Cardiac fibroblast (primary cell): ENCODE data around the gene CDC123.

Source experiments
- DNase-seq, 2 donors: peaks; one replicate each; pipeline versions ENCODE4 v3.0.0 to v3.0.0-alpha.2; 2010; ENCODE audit warnings: low read depth in 2 of 2
- H3K4me3 ChIP-seq, 2 donors: replicated peaks in 1 of 2; 1 replicate in 1 of 2; 2 replicates in 1 of 2; pipeline ENCODE4 v1.5.1; 2011; ENCODE audit warnings: low read depth in 2 of 2, low read length in 2 of 2, mild to moderate bottlenecking in 2 of 2, moderate library complexity in 1 of 2
- CTCF ChIP-seq: IDR thresholded peaks from one replicate; pipeline ENCODE4 v1.5.1; 2011; ENCODE audit warnings: low read depth, mild to moderate bottlenecking, low read length, inconsistent platforms

CDC123 gene

GRCh38 chr10:12200850-12201249, 4.9 kb downstream of the CDC123 start:
- DNase-seq = no peak
- TF ChIP-seq CTCF = no peak
- H3K4me3 ChIP-seq = no peak overlapping the region

- H3K4me3 ChIP-seq = no peak overlapping the region
- DNase-seq = no peak
- TF ChIP-seq CTCF = no peak
These were observed 5.6 kb downstream of the CDC123 start for GRCh38 chr10:12201543-12201942.

- TF ChIP-seq CTCF = no peak
These were observed 6.2 kb downstream of the CDC123 start for GRCh38 chr10:12202226-12202625.

GRCh38 chr10:12205082-12205481, 9.1 kb downstream of the CDC123 start:
- TF ChIP-seq CTCF = no peak
- DNase-seq = no peak
- no peak overlapping the region for H3K4me3 ChIP-seq

More at GRCh38 chr10:12202226-12202625, 6.2 kb downstream of the CDC123 start:
- no peak for DNase-seq
- no peak overlapping the region for H3K4me3 ChIP-seq

- no peak overlapping the region for H3K4me3 ChIP-seq
- no peak for TF ChIP-seq CTCF
- DNase-seq = no peak
These were observed 11.1 kb downstream of the CDC123 start for GRCh38 chr10:12207114-12207513.

- no peak for TF ChIP-seq CTCF
- DNase-seq = no peak
- no peak overlapping the region for H3K4me3 ChIP-seq
These were observed 12.5 kb downstream of the CDC123 start for GRCh38 chr10:12208460-12208859.

- no peak overlapping the region for H3K4me3 ChIP-seq
- no peak for TF ChIP-seq CTCF
These were observed 16.5 kb downstream of the CDC123 start for GRCh38 chr10:12212454-12212853.

More at GRCh38 chr10:12212454-12212853, 16.5 kb downstream of the CDC123 start:
- DNase-seq = no peak
